Measurements from ENCODE around the gene OR12D3.
"Not testable (repeated sequence)": the region's sequence is repeated elsewhere in the genome, so short reads cannot be mapped to it uniquely, and the experiment has no call there.

Gene OR12D3

GRCh38 chr6:29375191-29375590, at the start of gene OR12D3:
OR12D3 (minus strand) TSS chr6:29375291; CDS start chr6:29375287, 4 bp downstream.
- no peak for DNase-seq (ENCODE audit: low read depth in 2 of 2)

GRCh38 chr6:29424575-29424974, 49.5 kb upstream of the OR12D3 start:
- no peak for DNase-seq (ENCODE audit: low read depth in 2 of 2)

- DNase-seq (ENCODE audit: low read depth in 2 of 2), result no peak
Measured at GRCh38 chr6:29424168-29424567, 49.1 kb upstream of the OR12D3 start.

GRCh38 chr6:29419516-29419915, 44.4 kb upstream of the OR12D3 start:
- DNase-seq (ENCODE audit: low read depth in 2 of 2), result no peak

GRCh38 chr6:29414588-29414987, 39.5 kb upstream of the OR12D3 start, which contains the start of gene OR12D1:
OR12D1 (plus strand) TSS chr6:29414928.
- no peak for DNase-seq (ENCODE audit: low read depth in 2 of 2)

- DNase-seq (ENCODE audit: low read depth in 2 of 2), result no peak
Measured at GRCh38 chr6:29403801-29404200, 28.7 kb upstream of the OR12D3 start.

GRCh38 chr6:29399525-29399924, 24.4 kb upstream of the OR12D3 start:
- no peak for DNase-seq (ENCODE audit: low read depth in 2 of 2)

GRCh38 chr6:29395331-29395730, 20.2 kb upstream of the OR12D3 start, which contains the start of gene OR12D2:
OR12D2 (plus strand) TSS chr6:29395631; CDS start chr6:29396700, 1,069 bp downstream.
- DNase-seq (ENCODE audit: low read depth in 2 of 2), result no peak

GRCh38 chr6:29388533-29388932, 13.4 kb upstream of the OR12D3 start:
- DNase-seq (ENCODE audit: low read depth in 2 of 2), result no peak

GRCh38 chr6:29376003-29376402, 912 bp upstream of the OR12D3 start:
- no peak for DNase-seq (ENCODE audit: low read depth in 2 of 2)

GRCh38 chr6:29368765-29369164, 6.3 kb downstream of the OR12D3 start, which contains the start of gene OR5V1:
OR5V1 (minus strand) TSS chr6:29368865; CDS start chr6:29356195, 12,670 bp downstream.
- no peak for DNase-seq (ENCODE audit: low read depth in 2 of 2)

GRCh38 chr6:29355603-29356002, 19.5 kb downstream of the OR12D3 start:
- no peak for DNase-seq (ENCODE audit: low read depth in 2 of 2)

- DNase-seq (ENCODE audit: low read depth in 2 of 2), result no peak
Measured at GRCh38 chr6:29354980-29355379, 20.1 kb downstream of the OR12D3 start.

- DNase-seq (ENCODE audit: low read depth in 2 of 2), result not testable (repeated sequence)
Measured at GRCh38 chr6:29349348-29349747, 25.7 kb downstream of the OR12D3 start.

- DNase-seq (ENCODE audit: low read depth in 2 of 2), result no peak
Measured at GRCh38 chr6:29345380-29345779, 29.7 kb downstream of the OR12D3 start.

GRCh38 chr6:29336269-29336668, 38.8 kb downstream of the OR12D3 start:
- no peak for DNase-seq (ENCODE audit: low read depth in 2 of 2)

- DNase-seq (ENCODE audit: low read depth in 2 of 2), result no peak
Measured at GRCh38 chr6:29332676-29333075, 42.4 kb downstream of the OR12D3 start.

GRCh38 chr6:29325777-29326176, 49.3 kb downstream of the OR12D3 start:
- DNase-seq (ENCODE audit: low read depth in 2 of 2), result no peak
